Chondrocyte (in vitro differentiated cells): ENCODE data around the gene NRL. TPM values are rescaled to one million over a fixed set of nuclear protein-coding genes. Genes with fewer than 3 reads are reported as not detected.
"Not testable (repeated sequence)": the region's sequence is repeated elsewhere in the genome, so short reads cannot be mapped to it uniquely, and the experiment has no call there.

Experiments used
- DNase-seq: peaks from one replicate; pipeline ENCODE4 v3.0.0; 2021; ENCODE audit warnings: mixed read lengths, low spot score
- H3K27ac Mint-ChIP-seq: one replicate; pipeline ENCODE4 v1.8.0; 2021; ENCODE audit warnings: mild to moderate bottlenecking, moderate library complexity, mixed read lengths; ENCODE audit not compliant: unreplicated experiment
- H3K27me3 Mint-ChIP-seq: 2 replicates; pipeline ENCODE4 v1.8.0; 2021; ENCODE audit warnings: low read depth, mixed read lengths
- H3K36me3 Mint-ChIP-seq: 2 replicates; pipeline ENCODE4 v1.8.0; 2021; ENCODE audit warnings: low read depth, mixed read lengths
- H3K4me1 Mint-ChIP-seq: 2 replicates; pipeline ENCODE4 v1.8.0; 2021; ENCODE audit warnings: low read depth, mild to moderate bottlenecking, mixed read lengths
- H3K4me3 Mint-ChIP-seq: one replicate; pipeline ENCODE4 v1.8.0; 2021; ENCODE audit warnings: mild to moderate bottlenecking, moderate library complexity, mixed read lengths; ENCODE audit not compliant: unreplicated experiment
- H3K9me3 Mint-ChIP-seq: 2 replicates; pipeline ENCODE4 v1.8.0; 2021; ENCODE audit warnings: low read depth, mixed read lengths
- CTCF ChIP-seq: fragments of 200-600 bp; sonication (generic); IDR thresholded peaks from 2 replicates; pipeline ENCODE4 v1.5.0; 2021; ENCODE audit warnings: antibody characterized with exemption, mild to moderate bottlenecking, moderate library complexity
- total RNA-seq: library from RNA; stranded (reverse); gene quantifications from 3 replicates; pipeline ENCODE4 v1.2.1, GENCODE V29; 2021

The NRL gene
- total RNA-seq, 1 donor from 2014 or later = 1.6 TPM

DNA sequence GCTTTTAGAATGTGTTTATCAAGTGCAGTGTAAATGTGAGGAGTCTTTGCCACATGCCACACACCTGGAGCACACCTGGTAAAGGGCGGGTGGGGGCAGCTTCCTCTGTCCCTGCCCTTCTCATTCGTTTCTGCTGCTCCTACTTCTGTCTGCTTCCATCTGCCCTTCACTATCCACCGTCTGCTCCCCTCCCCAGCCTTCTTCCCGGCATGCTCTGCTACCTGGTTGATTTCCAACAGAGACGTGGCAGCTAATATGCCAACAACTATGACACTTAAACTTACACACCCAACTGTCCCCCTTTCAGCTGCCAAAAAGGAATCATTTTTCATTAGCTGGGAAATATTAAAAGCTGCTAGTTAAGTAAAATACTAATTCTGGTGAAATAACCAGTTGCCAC, 72.0 kb downstream of the NRL start:
- TF ChIP-seq CTCF = no peak
- Mint-ChIP-seq H3K4me1 (no peaks in the 10 kb centered on the region), H3K4me3 (no peak overlapping the region), H3K9me3 (no peaks in the 10 kb centered on the region), H3K27ac (no peak overlapping the region), H3K27me3 (peaks cover 21% of the 10 kb centered on the region), H3K36me3 (no peaks in the 10 kb centered on the region)
- DNase-seq = no peak

DNA sequence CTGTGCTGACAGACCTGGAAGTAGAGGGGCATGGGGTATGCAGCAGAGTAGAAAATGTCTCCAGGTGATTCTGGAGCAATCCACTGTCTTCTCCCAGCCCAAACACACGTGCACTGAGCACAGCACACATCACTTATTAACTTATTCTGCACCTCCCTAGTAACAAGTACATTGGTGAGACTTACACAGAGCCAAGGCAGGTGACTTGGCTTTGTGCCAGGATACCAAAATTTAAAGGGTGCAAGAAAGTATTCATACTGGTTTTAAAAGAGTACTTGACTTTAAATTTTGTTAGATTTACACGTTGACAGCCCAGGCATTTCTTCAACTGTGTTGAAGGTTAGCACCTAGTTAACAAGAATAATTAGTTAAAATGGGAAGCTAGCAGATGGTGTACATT, 74.1 kb downstream of the NRL start:
- TF ChIP-seq CTCF = no peak
- no peak for DNase-seq
- Mint-ChIP-seq H3K9me3 (no peaks in the 10 kb centered on the region), H3K4me1 (peaks cover 6% of the 10 kb centered on the region), H3K27me3 (peaks cover 13% of the 10 kb centered on the region), H3K4me3 (no peak overlapping the region), H3K27ac (no peak overlapping the region), H3K36me3 (no peaks in the 10 kb centered on the region)

- no peak for DNase-seq
- peaks cover 6% of the 10 kb centered on the region for H3K4me1 Mint-ChIP-seq
- peaks cover 9% of the 10 kb centered on the region for H3K27me3 Mint-ChIP-seq
- no peaks in the 10 kb centered on the region for H3K36me3 Mint-ChIP-seq
- H3K4me3 Mint-ChIP-seq = no peak overlapping the region
- TF ChIP-seq CTCF = no peak
- no peak overlapping the region for H3K27ac Mint-ChIP-seq
- H3K9me3 Mint-ChIP-seq = no peaks in the 10 kb centered on the region
Measured at GRCh38 chr14:24038686-24039085, 76.1 kb downstream of the NRL start.

DNA sequence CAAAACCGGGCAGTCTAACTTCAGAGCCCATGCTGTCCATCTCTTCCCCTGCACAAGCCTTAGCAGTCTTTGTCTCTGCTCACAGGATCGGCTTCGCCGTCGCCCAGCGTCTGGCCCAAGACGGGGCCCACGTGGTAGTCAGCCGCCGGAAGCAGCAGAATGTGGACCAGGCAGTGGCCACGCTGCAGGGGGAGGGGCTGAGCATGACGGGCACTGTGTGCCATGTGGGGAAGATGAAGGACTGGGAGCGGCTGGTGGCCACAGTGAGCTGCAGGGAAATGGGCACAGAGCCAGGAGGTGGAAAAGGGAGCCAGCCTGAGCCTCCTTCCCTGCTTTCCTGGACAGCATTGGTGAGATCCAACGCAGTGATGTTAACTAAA, 77.1 kb downstream of the NRL start:
- Mint-ChIP-seq H3K36me3 (no peaks in the 10 kb centered on the region), H3K4me1 (peaks cover 6% of the 10 kb centered on the region), H3K4me3 (no peak overlapping the region), H3K27me3 (peaks cover 6% of the 10 kb centered on the region), H3K9me3 (peaks cover 6% of the 10 kb centered on the region), H3K27ac (no peak overlapping the region)
- no peak for TF ChIP-seq CTCF
- peak; percentile 77 for DNase-seq

DNA sequence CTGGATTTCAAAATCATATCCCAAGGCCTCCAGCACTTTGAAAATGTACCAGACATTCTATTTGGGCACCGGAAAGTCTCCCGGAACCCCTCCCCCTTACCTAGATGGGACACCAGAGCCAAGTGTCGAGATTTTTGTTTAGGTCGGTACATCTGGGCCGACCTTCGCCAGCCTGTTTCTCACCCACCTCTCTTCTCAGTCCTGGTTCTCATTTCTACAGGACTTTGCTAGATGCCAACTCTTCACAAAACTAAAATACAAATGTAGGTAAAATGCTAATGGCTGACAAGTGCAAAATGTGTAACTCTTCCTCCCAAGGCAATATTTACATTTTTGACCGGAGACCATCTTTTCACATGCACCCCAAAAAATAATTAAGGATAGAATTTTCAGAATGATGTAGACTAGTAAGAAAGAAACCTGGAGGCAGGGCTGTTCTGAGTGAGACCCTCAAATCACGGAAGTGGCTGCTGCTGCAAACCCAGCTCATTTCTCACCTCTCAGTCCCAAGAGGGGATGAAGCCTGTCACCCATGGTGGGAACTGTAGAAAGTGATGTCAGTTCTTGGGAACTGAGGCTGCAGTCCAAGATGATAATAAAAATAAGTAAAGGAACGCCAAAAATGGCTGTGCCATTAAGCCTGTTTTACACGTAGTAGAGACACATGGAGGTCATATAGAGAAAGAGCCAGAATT, 77.6 kb downstream of the NRL start:
- DNase-seq, H3K4me1 Mint-ChIP-seq, H3K27me3 Mint-ChIP-seq, H3K36me3 Mint-ChIP-seq: not testable (repeated sequence)
- H3K9me3 Mint-ChIP-seq = peaks cover 11% of the 10 kb centered on the region
- TF ChIP-seq CTCF = peak; percentile 53
- peak overlapping the region; percentile 88 for H3K4me3 Mint-ChIP-seq
- peak overlapping the region; percentile 87 for H3K27ac Mint-ChIP-seq
